SU-DHL-6 (cell line): ENCODE data around the gene KIN.

Experiments used
- H2AFZ ChIP-seq: fragments of 200-600 bp; sonication (generic); 2 replicates; pipeline ENCODE4 v1.6.1; 2014; ENCODE audit warnings: low read depth, mild to moderate bottlenecking, moderate library complexity, mixed read lengths, antibody characterized with exemption, low read length; ENCODE audit not compliant: severe bottlenecking
- H3F3A ChIP-seq: fragments of 200-600 bp; shearing (Covaris generic); 2 replicates; pipeline ENCODE4 v1.6.0; 2016; ENCODE audit warnings: antibody characterized with exemption, mild to moderate bottlenecking; ENCODE audit not compliant: insufficient read depth
- H3K27ac ChIP-seq: fragments of 200-600 bp; sonication (generic); 2 replicates; pipeline ENCODE4 v1.5.1; 2016; ENCODE audit warnings: low read depth, mild to moderate bottlenecking, low read length, moderate library complexity, mixed read lengths
- H3K27me3 ChIP-seq: fragments of 200-600 bp; sonication (generic), shearing (Covaris generic); 2 replicates; pipeline ENCODE4 v1.6.0; 2014; ENCODE audit warnings: mild to moderate bottlenecking, low read length
- H3K36me3 ChIP-seq: fragments of 200-600 bp; sonication (generic); 2 replicates; pipeline ENCODE4 v1.6.1; 2014; ENCODE audit warnings: mild to moderate bottlenecking, low read length, mixed read lengths
- H3K4me2 ChIP-seq: fragments of 300-600, 200-600 bp; shearing (Covaris generic), sonication (generic); 2 replicates; pipeline ENCODE4 v1.6.0; 2014; ENCODE audit warnings: low read length, low read depth, mild to moderate bottlenecking; ENCODE audit not compliant: poor library complexity, severe bottlenecking
- H3K4me3 ChIP-seq: fragments of 200-600 bp; sonication (generic); 2 replicates; pipeline ENCODE4 v1.5.1; 2014; ENCODE audit warnings: antibody characterized with exemption, low read length, mild to moderate bottlenecking, mixed read lengths; ENCODE audit not compliant: insufficient read depth, poor library complexity, severe bottlenecking
- H3K79me2 ChIP-seq: fragments of 200-600 bp; sonication (generic); 2 replicates; pipeline ENCODE4 v1.6.1; 2014; ENCODE audit warnings: mild to moderate bottlenecking, low read length, moderate library complexity; ENCODE audit not compliant: insufficient read depth
- H3K9ac ChIP-seq: fragments of 200-600 bp; sonication (generic); 2 replicates; pipeline ENCODE4 v1.7.0; 2014; ENCODE audit warnings: mild to moderate bottlenecking, low read length
- H3K9me2 ChIP-seq: fragments of 200-600 bp; sonication (generic); replicated peaks from 2 replicates; pipeline ENCODE4 v1.6.1; 2014; ENCODE audit warnings: low read length; ENCODE audit not compliant: insufficient read depth
- H3K9me3 ChIP-seq: fragments of 200-600 bp; sonication (generic); 2 replicates; pipeline ENCODE4 v1.6.1; 2014; ENCODE audit warnings: low read length, mixed read lengths; ENCODE audit not compliant: insufficient read depth
- H4K20me1 ChIP-seq: fragments of 200-600 bp; sonication (generic); 2 replicates; pipeline ENCODE4 v1.6.1; 2014; ENCODE audit warnings: low read depth, mild to moderate bottlenecking, antibody characterized with exemption, low read length, moderate library complexity, mixed read lengths
- CTCF ChIP-seq: fragments of 200-600 bp; sonication (generic); IDR thresholded peaks from one replicate; pipeline ENCODE4 v1.5.1; 2017; ENCODE audit warnings: antibody characterized with exemption, mild to moderate bottlenecking, low read length, moderate library complexity; ENCODE audit not compliant: insufficient read depth, poor library complexity, severe bottlenecking
- EZH2phosphoT487 ChIP-seq: fragments of 200-600 bp; sonication (generic), shearing (Covaris generic); conservative IDR thresholded peaks from 2 replicates; pipeline ENCODE4 v1.6.1; 2018; ENCODE audit warnings: mild to moderate bottlenecking, antibody characterized with exemption, low read length, moderate library complexity, mixed read lengths

Gene KIN

GRCh38 chr10:7707102-7707501, 80.7 kb downstream of the KIN start:
- H3K9me3 ChIP-seq, result no peaks in the 10 kb centered on the region
- H3K9ac ChIP-seq, result no peak overlapping the region
- no peak overlapping the region for H3K4me3 ChIP-seq
- TF ChIP-seq CTCF (no peak), EZH2phosphoT487 (no peak)
- no peaks in the 10 kb centered on the region for H4K20me1 ChIP-seq
- no peaks in the 10 kb centered on the region for H3K79me2 ChIP-seq
- no peak overlapping the region for H3K27ac ChIP-seq
- H3F3A ChIP-seq, result no peaks in the 10 kb centered on the region
- no peaks in the 10 kb centered on the region for H3K9me2 ChIP-seq
- H3K27me3 ChIP-seq, result no peaks in the 10 kb centered on the region
- H3K36me3 ChIP-seq, result no peaks in the 10 kb centered on the region
- no peak overlapping the region for H3K4me2 ChIP-seq
- no peak overlapping the region for H2AFZ ChIP-seq

GRCh38 chr10:7706534-7707073, 81.2 kb downstream of the KIN start:
- TF ChIP-seq CTCF (no peak), EZH2phosphoT487 (no peak)
- Histone ChIP-seq H3K4me3 (no peak overlapping the region), H3K9me3 (no peaks in the 10 kb centered on the region), H3F3A (no peaks in the 10 kb centered on the region), H3K9me2 (no peaks in the 10 kb centered on the region), H4K20me1 (no peaks in the 10 kb centered on the region), H3K4me2 (no peak overlapping the region), H3K27me3 (no peaks in the 10 kb centered on the region), H3K27ac (no peak overlapping the region), H3K79me2 (no peaks in the 10 kb centered on the region), H3K36me3 (no peaks in the 10 kb centered on the region), H3K9ac (no peak overlapping the region), H2AFZ (no peak overlapping the region)

DNA sequence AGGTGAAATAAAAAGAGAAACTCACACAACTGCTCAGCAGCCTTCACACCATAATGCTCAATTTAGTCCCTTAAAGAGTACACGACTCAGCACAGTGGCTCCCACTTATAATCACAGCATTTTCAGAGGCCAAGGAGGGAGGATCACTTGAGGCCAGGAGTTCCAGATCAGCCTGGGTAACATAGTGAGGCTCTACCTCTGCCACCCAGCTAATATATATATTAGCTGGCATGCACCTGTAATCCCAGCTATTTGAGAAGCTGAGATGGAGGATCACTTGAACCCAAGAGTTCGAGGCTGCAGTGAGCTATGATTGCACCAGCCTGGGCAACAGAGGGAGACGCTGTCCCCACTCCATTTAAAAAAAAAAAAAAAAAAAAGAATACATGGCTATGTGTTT, 82.5 kb downstream of the KIN start:
- H3K4me2 ChIP-seq, result no peak overlapping the region
- H3F3A ChIP-seq, result no peaks in the 10 kb centered on the region
- no peaks in the 10 kb centered on the region for H4K20me1 ChIP-seq
- no peaks in the 10 kb centered on the region for H3K36me3 ChIP-seq
- H2AFZ ChIP-seq, result no peak overlapping the region
- TF ChIP-seq CTCF, result no peak
- no peaks in the 10 kb centered on the region for H3K9me3 ChIP-seq
- no peak overlapping the region for H3K27ac ChIP-seq
- H3K4me3 ChIP-seq, result no peak overlapping the region
- no peak overlapping the region for H3K9ac ChIP-seq
- H3K79me2 ChIP-seq, result no peaks in the 10 kb centered on the region
- H3K27me3 ChIP-seq, result no peaks in the 10 kb centered on the region
- H3K9me2 ChIP-seq, result no peaks in the 10 kb centered on the region
